Measurements from ENCODE around the gene ATP10D. TPM values are rescaled to one million over a fixed set of nuclear protein-coding genes. Genes with fewer than 3 reads are reported as not detected.

The ATP10D gene
- total RNA-seq, 1 experiment from 2014 or later, result 16.2 TPM

- DNase-seq (ENCODE audit: unreplicated experiment), result peak; percentile 8
- Mint-ChIP-seq H3K27ac (ENCODE audit: low read depth, unreplicated experiment) (peak overlapping the region; percentile 83), H3K9me3 (ENCODE audit: unreplicated experiment) (no peaks in the 10 kb centered on the region), H3K4me3 (ENCODE audit: unreplicated experiment) (no peak overlapping the region), H3K27me3 (ENCODE audit: insufficient read depth, unreplicated experiment) (no peaks in the 10 kb centered on the region), H3K36me3 (ENCODE audit: insufficient read depth, unreplicated experiment) (peaks cover 21% of the 10 kb centered on the region), H3K4me1 (ENCODE audit: insufficient read depth, unreplicated experiment) (peaks cover 24% of the 10 kb centered on the region)
- TF ChIP-seq, protein P1, sequence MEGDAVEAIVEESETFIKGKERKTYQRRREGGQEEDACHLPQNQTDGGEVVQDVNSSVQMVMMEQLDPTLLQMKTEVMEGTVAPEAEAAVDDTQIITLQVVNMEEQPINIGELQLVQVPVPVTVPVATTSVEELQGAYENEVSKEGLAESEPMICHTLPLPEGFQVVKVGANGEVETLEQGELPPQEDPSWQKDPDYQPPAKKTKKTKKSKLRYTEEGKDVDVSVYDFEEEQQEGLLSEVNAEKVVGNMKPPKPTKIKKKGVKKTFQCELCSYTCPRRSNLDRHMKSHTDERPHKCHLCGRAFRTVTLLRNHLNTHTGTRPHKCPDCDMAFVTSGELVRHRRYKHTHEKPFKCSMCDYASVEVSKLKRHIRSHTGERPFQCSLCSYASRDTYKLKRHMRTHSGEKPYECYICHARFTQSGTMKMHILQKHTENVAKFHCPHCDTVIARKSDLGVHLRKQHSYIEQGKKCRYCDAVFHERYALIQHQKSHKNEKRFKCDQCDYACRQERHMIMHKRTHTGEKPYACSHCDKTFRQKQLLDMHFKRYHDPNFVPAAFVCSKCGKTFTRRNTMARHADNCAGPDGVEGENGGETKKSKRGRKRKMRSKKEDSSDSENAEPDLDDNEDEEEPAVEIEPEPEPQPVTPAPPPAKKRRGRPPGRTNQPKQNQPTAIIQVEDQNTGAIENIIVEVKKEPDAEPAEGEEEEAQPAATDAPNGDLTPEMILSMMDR (IDR thresholded peaks at IDR 0.05; ENCODE audit: unreplicated experiment), result no peak
- BruUV-seq (replicated peaks), result no TSS peak
- intact Hi-C loops (cut with micrococcal nuclease), result no loop called here
- POLR2A ChIA-PET, result interaction anchor here (2.4 kb wide), 1 partner anchor 47 kb away, joined by 12 read pairs; the partner anchor contains the start of gene ATP10D
- CTCF ChIA-PET, result interaction anchor here (0.7 to 1.5 kb wide), 3 partner anchors 14 to 695 kb away, joined by 3 read pairs; no protein-coding TSS in a partner anchor
These were observed 46.9 kb downstream of the ATP10D start for GRCh38 chr4:47531954-47532321.

DNA sequence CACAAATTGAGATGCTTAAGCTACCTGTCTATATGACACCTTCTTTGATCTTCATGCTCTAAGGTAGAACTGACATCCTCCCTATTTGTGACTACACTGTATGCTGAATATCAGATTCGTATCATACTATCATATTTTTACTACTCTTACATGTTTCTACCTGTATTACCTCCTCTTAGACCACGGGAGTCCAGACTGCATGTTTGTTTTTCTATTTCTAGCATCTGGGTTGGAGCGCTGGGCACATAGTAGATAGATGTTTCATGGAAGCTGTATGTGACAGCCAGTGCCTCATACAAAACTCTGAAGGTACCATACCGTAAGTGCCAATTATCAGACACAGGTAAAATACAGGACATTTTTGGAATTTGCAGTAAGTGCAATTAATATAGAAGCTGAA is 47.6 kb downstream of the ATP10D start:
- ChIA-PET POLR2A (interaction anchor here (0.7 to 2.4 kb wide), 3 partner anchors 10 to 360 kb away, joined by 3 to 12 read pairs (median 4); partner anchors contain the start of gene ATP10D), CTCF (interaction anchor here (0.7 to 1.6 kb wide), 3 partner anchors 10 to 696 kb away, joined by 3 to 10 read pairs (median 3); no protein-coding TSS in a partner anchor)
- peak overlapping the region; percentile 83 for H3K27ac Mint-ChIP-seq (ENCODE audit: low read depth, unreplicated experiment)
- H3K4me1 Mint-ChIP-seq (ENCODE audit: insufficient read depth, unreplicated experiment), result peaks cover 24% of the 10 kb centered on the region
- BruUV-seq (replicated peaks), result no TSS peak
- intact Hi-C loops (cut with micrococcal nuclease), result no loop called here
- H3K4me3 Mint-ChIP-seq (ENCODE audit: unreplicated experiment), result no peak overlapping the region
- no peak for DNase-seq (ENCODE audit: unreplicated experiment)
- TF ChIP-seq, protein P1 (IDR thresholded peaks at IDR 0.05; ENCODE audit: unreplicated experiment), result no peak
- H3K9me3 Mint-ChIP-seq (ENCODE audit: unreplicated experiment), result no peaks in the 10 kb centered on the region
- no peaks in the 10 kb centered on the region for H3K27me3 Mint-ChIP-seq (ENCODE audit: insufficient read depth, unreplicated experiment)
- peaks cover 17% of the 10 kb centered on the region for H3K36me3 Mint-ChIP-seq (ENCODE audit: insufficient read depth, unreplicated experiment)

GRCh38 chr4:47533689-47534347 is 48.7 kb downstream of the ATP10D start:
- DNase-seq (ENCODE audit: unreplicated experiment), result no peak

DNA sequence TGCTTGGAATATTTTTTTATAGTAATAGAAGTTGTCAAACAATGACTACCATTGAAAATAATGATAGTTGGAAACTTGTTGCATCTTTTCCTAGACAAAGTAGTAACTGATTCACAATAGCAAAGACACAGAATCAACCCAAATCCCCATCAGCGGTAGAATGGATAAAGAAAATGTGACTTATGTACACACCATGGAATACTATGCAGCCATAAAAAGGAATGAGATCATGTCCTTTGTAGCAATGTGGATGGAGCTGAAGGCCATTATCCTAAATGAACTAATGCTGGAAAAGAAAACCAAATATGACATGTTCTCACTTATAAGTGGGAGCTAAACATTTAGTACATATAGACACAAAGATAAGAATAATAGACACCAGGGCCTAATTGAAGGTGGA is 49.7 kb downstream of the ATP10D start:
- no peaks in the 10 kb centered on the region for H3K9me3 Mint-ChIP-seq (ENCODE audit: unreplicated experiment)
- no TSS peak for BruUV-seq (replicated peaks)

More at GRCh38 chr4:47533689-47534347, 48.7 kb downstream of the ATP10D start:
- TF ChIP-seq, protein P1 (IDR thresholded peaks at IDR 0.05; ENCODE audit: unreplicated experiment), result no peak
- peaks cover 11% of the 10 kb centered on the region for H3K36me3 Mint-ChIP-seq (ENCODE audit: insufficient read depth, unreplicated experiment)
- POLR2A ChIA-PET, result interaction anchor here (0.6 kb wide), 1 partner anchor 71 kb away, joined by 3 read pairs; no protein-coding TSS in a partner anchor
- peaks cover 24% of the 10 kb centered on the region for H3K4me1 Mint-ChIP-seq (ENCODE audit: insufficient read depth, unreplicated experiment)
- peak overlapping the region; percentile 49 for H3K27ac Mint-ChIP-seq (ENCODE audit: low read depth, unreplicated experiment)
- no peaks in the 10 kb centered on the region for H3K9me3 Mint-ChIP-seq (ENCODE audit: unreplicated experiment)
- BruUV-seq (replicated peaks), result no TSS peak
- no peaks in the 10 kb centered on the region for H3K27me3 Mint-ChIP-seq (ENCODE audit: insufficient read depth, unreplicated experiment)
- no peak overlapping the region for H3K4me3 Mint-ChIP-seq (ENCODE audit: unreplicated experiment)
- CTCF ChIA-PET, result interaction anchor here (0.6 to 1.6 kb wide), 2 partner anchors 9 to 1271 kb away, joined by 3 to 10 read pairs; no protein-coding TSS in a partner anchor
- intact Hi-C loops (cut with micrococcal nuclease), result no loop called here

More for the DNA sequence above, 49.7 kb downstream of the ATP10D start:
- DNase-seq (ENCODE audit: unreplicated experiment), result no peak
- TF ChIP-seq, protein P1 (IDR thresholded peaks at IDR 0.05; ENCODE audit: unreplicated experiment), result no peak
- peaks cover 24% of the 10 kb centered on the region for H3K4me1 Mint-ChIP-seq (ENCODE audit: insufficient read depth, unreplicated experiment)
- no peak overlapping the region for H3K27ac Mint-ChIP-seq (ENCODE audit: low read depth, unreplicated experiment)
- no peaks in the 10 kb centered on the region for H3K27me3 Mint-ChIP-seq (ENCODE audit: insufficient read depth, unreplicated experiment)
- POLR2A ChIA-PET, result no interaction called here
- H3K4me3 Mint-ChIP-seq (ENCODE audit: unreplicated experiment), result no peak overlapping the region
- peaks cover 11% of the 10 kb centered on the region for H3K36me3 Mint-ChIP-seq (ENCODE audit: insufficient read depth, unreplicated experiment)
- CTCF ChIA-PET, result no interaction called here
- intact Hi-C loops (cut with micrococcal nuclease), result no loop called here
